K562 (cell line): ENCODE results near the gene HPD. TPM values are rescaled to one million over a fixed set of nuclear protein-coding genes. Genes with fewer than 3 reads are reported as not detected.
A peak's percentile ranks its signal among the peaks of the same experiment; 100 is the strongest.

ENCODE experiments used
- ARID1B ChIP-seq: fragments of 450-650 bp; IDR thresholded peaks from 2 replicates; pipeline ENCODE4 v1.6.1; 2016; ENCODE audit warnings: antibody characterized with exemption, mild to moderate bottlenecking, inconsistent platforms
- ARID2 ChIP-seq: fragments of 450-650 bp; IDR thresholded peaks from 2 replicates; pipeline ENCODE4 v1.6.1; 2017; ENCODE audit warnings: antibody characterized with exemption, mild to moderate bottlenecking
- GABPA ChIP-seq: fragments of 200-800 bp; sonication (Bioruptor generic); conservative IDR thresholded peaks from 2 replicates; pipeline ENCODE4 v1.6.1; 2016; ENCODE audit warnings: low read depth, missing genetic modification characterization, missing compliant biosample characterization
- GATA2 ChIP-seq: sonication (generic); formaldehyde crosslinking; IDR thresholded peaks from 2 replicates; pipeline ENCODE4 v1.4.0; 2020; ENCODE audit warnings: mild to moderate bottlenecking, missing genetic modification reagents
- HDGF ChIP-seq: fragments of 450-650 bp; IDR thresholded peaks from 2 replicates; pipeline ENCODE4 v1.6.1; 2016
- KDM1A ChIP-seq, 2 experiments: fragments of 450-650 bp; IDR thresholded peaks; 2 replicates each; pipeline ENCODE4 v1.6.1; 2016; ENCODE audit warnings: mild to moderate bottlenecking in 2 of 2
- PHB2 ChIP-seq: fragments of 450-650 bp; IDR thresholded peaks from 2 replicates; pipeline ENCODE4 v1.6.1; 2017; ENCODE audit warnings: low read depth
- RBM14 ChIP-seq: fragments of 200-400 bp; formaldehyde crosslinking; IDR thresholded peaks from 2 replicates; pipeline ENCODE4 v1.6.1; 2018; ENCODE audit warnings: low read depth, mild to moderate bottlenecking, low read length, moderate library complexity, borderline replicate concordance; ENCODE audit not compliant: insufficient read depth
- SIX5 ChIP-seq, 2 experiments: IDR thresholded peaks; 2 replicates each; pipeline ENCODE4 v1.6.1; 2011; ENCODE audit warnings: low read length in 2 of 2, borderline replicate concordance in 1 of 2, low read depth in 1 of 2, mild to moderate bottlenecking in 1 of 2, moderate library complexity in 1 of 2; ENCODE audit not compliant: insufficient read depth in 1 of 2
- ZBED1 ChIP-seq: IDR thresholded peaks from 2 replicates; pipeline ENCODE4 v1.6.1; 2014
- ZNF3 ChIP-seq: fragments of 250-450 bp; sonication (Bioruptor Pico); IDR thresholded peaks from 2 replicates; pipeline ENCODE4 v1.5.0; 2021; ENCODE audit warnings: mild to moderate bottlenecking, moderate library complexity
- ZSCAN32 ChIP-seq: fragments of 450-650 bp; formaldehyde crosslinking; IDR thresholded peaks from 2 replicates; pipeline ENCODE4 v1.4.0; 2020; ENCODE audit warnings: mild to moderate bottlenecking, moderate library complexity
- polyA plus RNA-seq, 8 experiments: library from polyadenylated mRNA; depleted of rRNA in 4 of 8; stranded (reverse) in 5 of 8; unstranded in 3 of 8; fragments of >200 nt; fragmentation: Nextera tagmentation in 2 of 8; fragmentation: Illumina TruSeq in 1 of 8; extraction: Ambion mirVana in 2 of 8; extraction: Trizol in 1 of 8; gene quantifications; 2 replicates each; pipeline versions ENCODE4 v1.2.1 to v1.2.3, GENCODE V29; 2011 to 2014; ENCODE audit warnings: inconsistent platforms in 1 of 8, missing spikeins in 1 of 8
- total RNA-seq, 7 experiments: library from RNA; depleted of rRNA in 6 of 7; stranded (reverse); fragments of >200 nt in 6 of 7; fragmentation: Illumina TruSeq in 2 of 7; extraction: Trizol in 2 of 7; gene quantifications; 2 replicates each; pipeline versions ENCODE4 v1.2.1 to v1.2.3, GENCODE V29; 2011 to 2021; ENCODE audit warnings: low replicate concordance in 1 of 7
- TF ChIP-seq, protein P1 (sequence below): sonication (generic); formaldehyde crosslinking; IDR thresholded peaks from 2 replicates; pipeline ENCODE4 v1.8.0; 2023; ENCODE audit warnings: mild to moderate bottlenecking, missing genetic modification reagents
- TF ChIP-seq, protein P2 (sequence below): fragments of 250-450 bp; sonication (Bioruptor Pico); IDR thresholded peaks from 2 replicates; pipeline ENCODE4 v1.8.0; 2022; ENCODE audit warnings: inconsistent platforms
- TF ChIP-seq, protein P3 (sequence below): fragments of 450-650 bp; IDR thresholded peaks from 2 replicates; pipeline ENCODE4 v1.6.1; 2016; ENCODE audit warnings: missing biosample characterization, missing genetic modification characterization
- TF ChIP-seq, protein P4 (sequence below): fragments of 250-450 bp; sonication (Bioruptor Pico); IDR thresholded peaks from 2 replicates; pipeline ENCODE4 v1.8.0; 2021; ENCODE audit warnings: moderate library complexity, mild to moderate bottlenecking, inconsistent platforms
- TF ChIP-seq, protein P5 (sequence below): fragments of 250-450 bp; sonication (Bioruptor Pico); IDR thresholded peaks from 2 replicates; pipeline ENCODE4 v1.5.0; 2022; ENCODE audit warnings: mild to moderate bottlenecking

The HPD gene
- total and polyA plus RNA-seq, 9 of the 15 experiments (the other 6 are each of a cell fraction or from before 2014, with no cell fraction given) = 0.06 to 0.29 (median 0.07) TPM; not detected in 4

DNA sequence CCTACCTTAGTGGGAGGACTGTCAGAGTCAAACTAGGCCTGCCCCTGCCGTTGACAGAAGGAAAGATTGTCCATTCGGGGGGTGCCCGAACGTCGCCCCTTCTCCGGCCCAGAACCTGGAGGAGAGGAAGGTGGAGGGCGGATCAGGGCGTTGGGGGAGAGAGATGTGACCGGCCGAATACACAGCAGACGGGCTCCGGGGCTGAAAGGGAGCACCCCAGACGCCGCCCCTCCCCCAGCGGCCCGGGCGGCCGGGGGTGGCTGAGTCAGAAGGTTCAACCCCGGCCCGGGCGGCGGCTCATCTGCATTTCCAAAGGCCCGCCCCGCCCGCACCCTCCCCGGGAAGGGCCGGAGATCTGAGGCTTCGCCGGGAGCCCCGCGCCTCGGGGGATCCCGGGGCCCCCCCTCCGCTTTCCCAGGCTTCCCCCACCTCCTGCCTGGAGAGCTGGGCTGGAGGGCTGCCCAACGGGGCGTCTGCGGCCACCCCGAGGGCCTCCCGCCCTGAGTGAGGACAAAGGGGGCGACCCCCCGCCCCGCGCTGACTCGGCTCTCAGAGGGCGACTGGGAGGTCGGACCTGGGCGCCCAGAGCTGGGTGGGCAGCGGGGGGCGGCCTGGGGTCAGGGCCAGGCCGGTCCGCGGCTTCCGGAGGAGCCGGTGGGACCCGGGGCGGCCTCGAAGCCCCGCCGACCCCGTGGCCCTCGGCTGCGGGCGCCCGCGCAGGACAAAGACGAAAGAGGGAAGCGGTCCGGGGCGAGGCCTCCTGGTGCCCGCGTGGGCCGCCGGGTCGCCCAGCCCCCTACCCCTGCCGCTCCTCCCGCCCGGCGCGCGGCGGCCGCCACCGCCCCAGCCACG, 58.6 kb downstream of the HPD start (continued):
- TF ChIP-seq, protein P1, sequence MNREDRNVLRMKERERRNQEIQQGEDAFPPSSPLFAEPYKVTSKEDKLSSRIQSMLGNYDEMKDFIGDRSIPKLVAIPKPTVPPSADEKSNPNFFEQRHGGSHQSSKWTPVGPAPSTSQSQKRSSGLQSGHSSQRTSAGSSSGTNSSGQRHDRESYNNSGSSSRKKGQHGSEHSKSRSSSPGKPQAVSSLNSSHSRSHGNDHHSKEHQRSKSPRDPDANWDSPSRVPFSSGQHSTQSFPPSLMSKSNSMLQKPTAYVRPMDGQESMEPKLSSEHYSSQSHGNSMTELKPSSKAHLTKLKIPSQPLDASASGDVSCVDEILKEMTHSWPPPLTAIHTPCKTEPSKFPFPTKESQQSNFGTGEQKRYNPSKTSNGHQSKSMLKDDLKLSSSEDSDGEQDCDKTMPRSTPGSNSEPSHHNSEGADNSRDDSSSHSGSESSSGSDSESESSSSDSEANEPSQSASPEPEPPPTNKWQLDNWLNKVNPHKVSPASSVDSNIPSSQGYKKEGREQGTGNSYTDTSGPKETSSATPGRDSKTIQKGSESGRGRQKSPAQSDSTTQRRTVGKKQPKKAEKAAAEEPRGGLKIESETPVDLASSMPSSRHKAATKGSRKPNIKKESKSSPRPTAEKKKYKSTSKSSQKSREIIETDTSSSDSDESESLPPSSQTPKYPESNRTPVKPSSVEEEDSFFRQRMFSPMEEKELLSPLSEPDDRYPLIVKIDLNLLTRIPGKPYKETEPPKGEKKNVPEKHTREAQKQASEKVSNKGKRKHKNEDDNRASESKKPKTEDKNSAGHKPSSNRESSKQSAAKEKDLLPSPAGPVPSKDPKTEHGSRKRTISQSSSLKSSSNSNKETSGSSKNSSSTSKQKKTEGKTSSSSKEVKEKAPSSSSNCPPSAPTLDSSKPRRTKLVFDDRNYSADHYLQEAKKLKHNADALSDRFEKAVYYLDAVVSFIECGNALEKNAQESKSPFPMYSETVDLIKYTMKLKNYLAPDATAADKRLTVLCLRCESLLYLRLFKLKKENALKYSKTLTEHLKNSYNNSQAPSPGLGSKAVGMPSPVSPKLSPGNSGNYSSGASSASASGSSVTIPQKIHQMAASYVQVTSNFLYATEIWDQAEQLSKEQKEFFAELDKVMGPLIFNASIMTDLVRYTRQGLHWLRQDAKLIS = peak; percentile 84
- TF ChIP-seq SIX5 (IDR thresholded peaks at IDR 0.05; ENCODE audit: borderline replicate concordance in 1 of 2, insufficient read depth in 1 of 2, low read depth in 1 of 2, low read length in 2 of 2) (no peak), ZSCAN32 (CRISPR knock-in tag) (no peak; the same call in 1 of the 2 replicates), ARID2 (no peak), HDGF (no peak), PHB2 (no peak), GABPA (tag) (no peak), ARID1B (peak; percentile 71), ZBED1 (0 out of 2 replicates have a peak, but pooled peaks have one; percentile 24), RBM14 (0 out of 2 replicates have a peak, but pooled peaks have one; percentile 57), GATA2 (CRISPR knock-in tag) (no peak), KDM1A (IDR thresholded peaks at IDR 0.05) (no peak), ZNF3 (CRISPR knock-in tag) (no peak)
- TF ChIP-seq, protein P2, sequence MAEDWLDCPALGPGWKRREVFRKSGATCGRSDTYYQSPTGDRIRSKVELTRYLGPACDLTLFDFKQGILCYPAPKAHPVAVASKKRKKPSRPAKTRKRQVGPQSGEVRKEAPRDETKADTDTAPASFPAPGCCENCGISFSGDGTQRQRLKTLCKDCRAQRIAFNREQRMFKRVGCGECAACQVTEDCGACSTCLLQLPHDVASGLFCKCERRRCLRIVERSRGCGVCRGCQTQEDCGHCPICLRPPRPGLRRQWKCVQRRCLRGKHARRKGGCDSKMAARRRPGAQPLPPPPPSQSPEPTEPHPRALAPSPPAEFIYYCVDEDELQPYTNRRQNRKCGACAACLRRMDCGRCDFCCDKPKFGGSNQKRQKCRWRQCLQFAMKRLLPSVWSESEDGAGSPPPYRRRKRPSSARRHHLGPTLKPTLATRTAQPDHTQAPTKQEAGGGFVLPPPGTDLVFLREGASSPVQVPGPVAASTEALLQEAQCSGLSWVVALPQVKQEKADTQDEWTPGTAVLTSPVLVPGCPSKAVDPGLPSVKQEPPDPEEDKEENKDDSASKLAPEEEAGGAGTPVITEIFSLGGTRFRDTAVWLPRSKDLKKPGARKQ (CRISPR knock-in tag) = no peak
- TF ChIP-seq, protein P3, sequence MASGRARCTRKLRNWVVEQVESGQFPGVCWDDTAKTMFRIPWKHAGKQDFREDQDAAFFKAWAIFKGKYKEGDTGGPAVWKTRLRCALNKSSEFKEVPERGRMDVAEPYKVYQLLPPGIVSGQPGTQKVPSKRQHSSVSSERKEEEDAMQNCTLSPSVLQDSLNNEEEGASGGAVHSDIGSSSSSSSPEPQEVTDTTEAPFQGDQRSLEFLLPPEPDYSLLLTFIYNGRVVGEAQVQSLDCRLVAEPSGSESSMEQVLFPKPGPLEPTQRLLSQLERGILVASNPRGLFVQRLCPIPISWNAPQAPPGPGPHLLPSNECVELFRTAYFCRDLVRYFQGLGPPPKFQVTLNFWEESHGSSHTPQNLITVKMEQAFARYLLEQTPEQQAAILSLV (tag) = no peak
- TF ChIP-seq, protein P4, sequence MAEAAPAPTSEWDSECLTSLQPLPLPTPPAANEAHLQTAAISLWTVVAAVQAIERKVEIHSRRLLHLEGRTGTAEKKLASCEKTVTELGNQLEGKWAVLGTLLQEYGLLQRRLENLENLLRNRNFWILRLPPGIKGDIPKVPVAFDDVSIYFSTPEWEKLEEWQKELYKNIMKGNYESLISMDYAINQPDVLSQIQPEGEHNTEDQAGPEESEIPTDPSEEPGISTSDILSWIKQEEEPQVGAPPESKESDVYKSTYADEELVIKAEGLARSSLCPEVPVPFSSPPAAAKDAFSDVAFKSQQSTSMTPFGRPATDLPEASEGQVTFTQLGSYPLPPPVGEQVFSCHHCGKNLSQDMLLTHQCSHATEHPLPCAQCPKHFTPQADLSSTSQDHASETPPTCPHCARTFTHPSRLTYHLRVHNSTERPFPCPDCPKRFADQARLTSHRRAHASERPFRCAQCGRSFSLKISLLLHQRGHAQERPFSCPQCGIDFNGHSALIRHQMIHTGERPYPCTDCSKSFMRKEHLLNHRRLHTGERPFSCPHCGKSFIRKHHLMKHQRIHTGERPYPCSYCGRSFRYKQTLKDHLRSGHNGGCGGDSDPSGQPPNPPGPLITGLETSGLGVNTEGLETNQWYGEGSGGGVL (CRISPR knock-in tag) = no peak
- TF ChIP-seq, protein P5, sequence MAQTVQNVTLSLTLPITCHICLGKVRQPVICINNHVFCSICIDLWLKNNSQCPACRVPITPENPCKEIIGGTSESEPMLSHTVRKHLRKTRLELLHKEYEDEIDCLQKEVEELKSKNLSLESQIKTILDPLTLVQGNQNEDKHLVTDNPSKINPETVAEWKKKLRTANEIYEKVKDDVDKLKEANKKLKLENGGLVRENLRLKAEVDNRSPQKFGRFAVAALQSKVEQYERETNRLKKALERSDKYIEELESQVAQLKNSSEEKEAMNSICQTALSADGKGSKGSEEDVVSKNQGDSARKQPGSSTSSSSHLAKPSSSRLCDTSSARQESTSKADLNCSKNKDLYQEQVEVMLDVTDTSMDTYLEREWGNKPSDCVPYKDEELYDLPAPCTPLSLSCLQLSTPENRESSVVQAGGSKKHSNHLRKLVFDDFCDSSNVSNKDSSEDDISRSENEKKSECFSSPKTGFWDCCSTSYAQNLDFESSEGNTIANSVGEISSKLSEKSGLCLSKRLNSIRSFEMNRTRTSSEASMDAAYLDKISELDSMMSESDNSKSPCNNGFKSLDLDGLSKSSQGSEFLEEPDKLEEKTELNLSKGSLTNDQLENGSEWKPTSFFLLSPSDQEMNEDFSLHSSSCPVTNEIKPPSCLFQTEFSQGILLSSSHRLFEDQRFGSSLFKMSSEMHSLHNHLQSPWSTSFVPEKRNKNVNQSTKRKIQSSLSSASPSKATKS (CRISPR knock-in tag) = no peak
